Esophagus muscularis mucosa (tissue), 4 donors: ENCODE measurements around the gene ANP32B. TPM values are rescaled to one million over a fixed set of nuclear protein-coding genes. Genes with fewer than 3 reads are reported as not detected.
"Not testable (repeated sequence)": the region's sequence is repeated elsewhere in the genome, so short reads cannot be mapped to it uniquely, and the experiment has no call there.

Experiments
- DNase-seq: peaks from one replicate; pipeline ENCODE4 v3.0.0-alpha.2; 2017; ENCODE audit errors: extremely low spot score
- H3K27ac ChIP-seq, 4 donors: fragments of 200-600 bp; sonication (generic); replicated peaks in 1 of 4; 1 replicate in 3 of 4; 2 replicates in 1 of 4; pipeline ENCODE4 v1.5.1; 2016 to 2019; ENCODE audit warnings: mild to moderate bottlenecking in 1 of 4
- H3K27me3 ChIP-seq, 4 donors: fragments of 200-600 bp; sonication (generic); one replicate each; pipeline versions ENCODE4 v1.5.1 to v1.6.0; 2016 to 2019
- H3K36me3 ChIP-seq, 4 donors: fragments of 200-600 bp; sonication (generic); one replicate each; pipeline ENCODE4 v1.5.1; 2016 to 2019
- H3K4me1 ChIP-seq, 4 donors: fragments of 200-600 bp; sonication (generic); one replicate each; pipeline ENCODE4 v1.5.1; 2016 to 2019
- H3K4me3 ChIP-seq, 4 donors: fragments of 200-600 bp; sonication (generic); 1 replicate in 2 of 4; 2 replicates in 2 of 4; pipeline ENCODE4 v1.5.1; 2016 to 2019; ENCODE audit warnings: mild to moderate bottlenecking in 4 of 4, moderate library complexity in 1 of 4
- H3K9me3 ChIP-seq, 4 donors: fragments of 200-600 bp; sonication (generic); 1 replicate in 3 of 4; 2 replicates in 1 of 4; pipeline ENCODE4 v1.5.1; 2016 to 2019
- CTCF ChIP-seq, 3 experiments: fragments of 200-600 bp in 2 of 3; fragments of 450-650 bp in 1 of 3; sonication (generic) in 2 of 3; IDR thresholded peaks; one replicate each; pipeline ENCODE4 v1.5.1; 2017 to 2019; ENCODE audit warnings: antibody characterized with exemption in 3 of 3, mild to moderate bottlenecking in 2 of 3, moderate library complexity in 1 of 3
- EP300 ChIP-seq: sonication (generic); formaldehyde crosslinking; IDR thresholded peaks from one replicate; pipeline ENCODE4 v1.6.1; 2017; ENCODE audit warnings: antibody characterized with exemption
- POLR2A ChIP-seq: fragments of 450-650 bp; IDR thresholded peaks from one replicate; pipeline ENCODE4 v1.6.1; 2017; ENCODE audit warnings: antibody characterized with exemption, moderate library complexity, mild to moderate bottlenecking, low read depth
- POLR2AphosphoS5 ChIP-seq, 2 donors: sonication (generic); formaldehyde crosslinking; IDR thresholded peaks; one replicate each; pipeline ENCODE4 v1.6.1; 2017; ENCODE audit warnings: antibody characterized with exemption in 2 of 2
- WGBS: methylation state at CpG from one replicate; pipeline ENCODE4 v1.1.5; 2018; 5-methylcytosine and 5-hydroxymethylcytosine counted together
- intact Hi-C: fragments of 100-400 bp; cut with DNase I; formaldehyde crosslinking; loops from one replicate; pipeline ENCODE4 v1.15.1; 2023
- total RNA-seq, 4 donors: library from RNA; depleted of rRNA; stranded (reverse); fragments of >200 nt; gene quantifications; one replicate each; pipeline versions ENCODE4 v1.1.0 to v1.2.1, GENCODE V29; 2016

Gene ANP32B
- total RNA-seq, 4 donors from 2014 or later: 30.2 to 52.7 (median 39.9) TPM

GRCh38 chr9:97966493-97966892 is 16.6 kb upstream of the ANP32B start:
- Histone ChIP-seq H3K4me3 (no peak overlapping the region), H3K27ac (no peak overlapping the region), H3K4me1 (no peaks in the 10 kb centered on the region), H3K36me3 (no peaks in the 10 kb centered on the region), H3K9me3 (no peaks in the 10 kb centered on the region), H3K27me3 (peaks cover 0 to 35% (median 0%) of the 10 kb centered on the region in 4 donors)
- no peak for DNase-seq
- 29% methylated on average over 1 of the region's 1 CpG for WGBS
- TF ChIP-seq POLR2A (no peak), POLR2AphosphoS5 (IDR thresholded peaks at IDR 0.05) (no peak), CTCF (IDR thresholded peaks at IDR 0.05) (no peak), EP300 (no peak)
- intact Hi-C loops: no loop called here

DNA sequence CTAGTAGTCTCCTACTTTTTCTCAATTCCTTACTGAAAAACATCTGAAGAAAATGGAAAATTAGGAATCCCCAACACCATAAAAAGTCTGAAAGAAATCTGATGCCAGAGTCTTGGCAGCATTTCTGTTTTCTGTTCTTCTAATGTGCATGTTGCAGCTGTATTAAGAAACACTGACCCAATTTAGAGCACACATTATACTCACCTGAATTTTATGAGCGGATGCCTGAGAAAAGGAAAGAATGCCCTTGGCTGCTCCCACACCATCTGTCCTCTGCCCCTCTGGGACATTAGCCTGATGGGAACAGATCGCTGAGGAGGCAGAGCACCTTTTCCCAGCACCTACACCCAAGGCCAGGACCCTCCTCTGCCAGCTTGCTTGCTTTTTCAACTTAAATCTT is 14.1 kb upstream of the ANP32B start:
- 93% methylated on average over 2 of the region's 2 CpGs for WGBS
- DNase-seq: no peak
- intact Hi-C loops: no loop called here
- TF ChIP-seq POLR2A (no peak), POLR2AphosphoS5 (IDR thresholded peaks at IDR 0.05) (no peak), CTCF (IDR thresholded peaks at IDR 0.05) (no peak), EP300 (no peak)
- no peak overlapping the region for H3K27ac ChIP-seq
- peaks cover 0 to 44% (median 0%) of the 10 kb centered on the region in 4 donors for H3K27me3 ChIP-seq
- H3K4me1 ChIP-seq: no peaks in the 10 kb centered on the region
- no peak overlapping the region for H3K4me3 ChIP-seq
- H3K36me3 ChIP-seq: no peaks in the 10 kb centered on the region
- H3K9me3 ChIP-seq: no peaks in the 10 kb centered on the region

GRCh38 chr9:97970165-97970564 is 13.0 kb upstream of the ANP32B start:
- DNase-seq: no peak
- WGBS: 60% methylated on average over 7 of the region's 7 CpGs
- Histone ChIP-seq H3K4me1 (no peaks in the 10 kb centered on the region), H3K27me3 (peaks cover 0 to 44% (median 0%) of the 10 kb centered on the region in 4 donors), H3K4me3 (no peak overlapping the region), H3K9me3 (no peaks in the 10 kb centered on the region), H3K27ac (no peak overlapping the region), H3K36me3 (no peaks in the 10 kb centered on the region)
- no peak for TF ChIP-seq CTCF (IDR thresholded peaks at IDR 0.05)
- TF ChIP-seq POLR2AphosphoS5 (IDR thresholded peaks at IDR 0.05): no peak
- no peak for TF ChIP-seq POLR2A
- no peak for TF ChIP-seq EP300
- intact Hi-C loops: no loop called here

- no peaks in the 10 kb centered on the region for H3K36me3 ChIP-seq
- no peak overlapping the region for H3K27ac ChIP-seq
- no peaks in the 10 kb centered on the region for H3K9me3 ChIP-seq
- intact Hi-C loops: no loop called here
- 91% methylated on average over 4 of the region's 4 CpGs for WGBS
- no peaks in the 10 kb centered on the region for H3K4me1 ChIP-seq
- DNase-seq: no peak
- peaks cover 0 to 30% (median 0%) of the 10 kb centered on the region in 4 donors for H3K27me3 ChIP-seq
- H3K4me3 ChIP-seq: no peak overlapping the region
- no peak for TF ChIP-seq POLR2A
- no peak for TF ChIP-seq CTCF (IDR thresholded peaks at IDR 0.05)
- no peak for TF ChIP-seq POLR2AphosphoS5 (IDR thresholded peaks at IDR 0.05)
- TF ChIP-seq EP300: no peak
Measured at GRCh38 chr9:97972753-97973152, 10.4 kb upstream of the ANP32B start.

DNA sequence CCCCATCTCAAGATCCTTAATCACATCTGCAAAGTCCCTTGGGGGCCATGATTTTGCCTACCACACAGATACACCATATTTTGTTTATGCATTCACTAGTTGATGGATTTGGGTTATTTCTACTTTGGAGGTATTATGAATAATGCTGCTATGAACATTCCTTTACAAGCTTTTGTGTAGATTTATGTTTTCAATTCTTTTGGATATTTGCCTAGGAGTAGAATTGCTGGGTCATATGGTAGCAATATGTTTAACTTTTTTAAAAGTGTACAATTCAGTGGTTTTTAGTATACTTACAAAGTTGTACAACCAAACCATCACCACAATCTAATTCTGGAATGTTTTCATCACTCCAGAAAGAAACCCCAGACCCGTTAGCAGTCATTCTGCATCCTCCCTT is 7.8 kb upstream of the ANP32B start:
- no peak overlapping the region for H3K27ac ChIP-seq
- 71% methylated on average over 1 of the region's 1 CpG for WGBS
- intact Hi-C loops: loop anchor here (5.0 kb wide), 1 partner anchor 57 kb away; no protein-coding TSS in a partner anchor
- H3K36me3 ChIP-seq: no peaks in the 10 kb centered on the region
- H3K9me3 ChIP-seq: no peaks in the 10 kb centered on the region
- H3K27me3 ChIP-seq: peaks cover 0 to 20% (median 0%) of the 10 kb centered on the region in 4 donors
- TF ChIP-seq EP300 (no peak), CTCF (IDR thresholded peaks at IDR 0.05) (no peak)
- peaks cover 3 to 10% (median 9%) of the 10 kb centered on the region in 4 donors for H3K4me1 ChIP-seq
- no peak overlapping the region for H3K4me3 ChIP-seq
- no peak for DNase-seq

GRCh38 chr9:97976633-97977032 is 6.5 kb upstream of the ANP32B start:
- H3K27ac ChIP-seq, H3K9me3 ChIP-seq, DNase-seq, H3K4me3 ChIP-seq, H3K36me3 ChIP-seq, H3K27me3 ChIP-seq: not testable (repeated sequence)
- whole genome bisulfite sequencing: 97% methylated on average over 10 of the region's 10 CpGs
- H3K4me1 ChIP-seq: peaks cover 13 to 22% (median 19%) of the 10 kb centered on the region in 4 donors
- intact Hi-C loops: loop anchor here (5.0 kb wide), 1 partner anchor 56 kb away; no protein-coding TSS in a partner anchor
